Inferior parietal cortex (tissue), 1 donor: ENCODE results near the gene TMBIM6.
"Not testable (repeated sequence)": the region's sequence is repeated elsewhere in the genome, so short reads cannot be mapped to it uniquely, and the experiment has no call there.

Source experiments
- DNase-seq: peaks from one replicate; pipeline ENCODE4 v3.0.0-alpha.2; 2016; ENCODE audit errors: extremely low spot score

Gene TMBIM6

DNA sequence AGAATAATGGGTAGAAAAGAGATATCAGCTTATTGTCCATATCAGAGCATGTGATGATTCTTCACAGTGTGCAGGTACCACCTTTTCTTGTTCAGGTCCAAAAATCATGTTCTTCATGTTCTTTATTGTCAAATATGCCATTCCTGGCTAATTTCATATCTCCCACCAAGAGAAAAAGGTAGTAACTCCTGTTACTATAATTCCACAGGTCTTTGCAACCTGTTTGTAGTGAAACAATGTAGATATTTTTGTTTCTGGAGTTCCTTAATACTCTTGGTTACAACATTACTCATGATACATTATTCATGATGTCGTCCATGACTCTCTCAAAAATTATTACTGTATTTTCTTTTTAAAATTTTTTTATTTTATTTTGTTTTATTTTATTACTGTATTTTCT lies 11.3 kb upstream of the TMBIM6 start:
- DNase-seq: no peak

DNA sequence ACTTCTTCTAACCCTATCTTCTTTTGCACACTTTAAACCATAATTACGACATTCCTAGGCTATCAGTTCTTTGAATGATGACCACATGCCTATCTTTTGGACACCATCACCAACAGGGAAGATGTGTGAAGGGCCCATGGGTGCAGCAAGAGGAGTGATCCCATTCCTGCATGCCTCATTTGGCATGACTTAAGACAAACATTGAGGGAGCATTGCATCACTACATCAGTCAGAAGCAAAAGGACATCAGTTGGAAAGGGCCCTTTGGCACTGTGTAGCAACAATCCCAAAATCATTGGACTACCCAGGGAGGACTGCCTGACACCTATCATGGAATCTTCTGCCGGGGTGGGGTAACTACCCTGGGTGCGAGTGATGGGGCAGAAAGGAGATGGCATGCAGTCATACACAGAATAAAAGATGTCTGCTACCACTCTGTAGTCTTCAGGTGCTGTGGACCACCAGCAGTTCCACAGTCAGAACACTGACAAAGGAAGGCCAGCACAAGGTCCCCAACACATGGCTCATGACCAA lies 10.7 kb upstream of the TMBIM6 start:
- no peak for DNase-seq

DNA sequence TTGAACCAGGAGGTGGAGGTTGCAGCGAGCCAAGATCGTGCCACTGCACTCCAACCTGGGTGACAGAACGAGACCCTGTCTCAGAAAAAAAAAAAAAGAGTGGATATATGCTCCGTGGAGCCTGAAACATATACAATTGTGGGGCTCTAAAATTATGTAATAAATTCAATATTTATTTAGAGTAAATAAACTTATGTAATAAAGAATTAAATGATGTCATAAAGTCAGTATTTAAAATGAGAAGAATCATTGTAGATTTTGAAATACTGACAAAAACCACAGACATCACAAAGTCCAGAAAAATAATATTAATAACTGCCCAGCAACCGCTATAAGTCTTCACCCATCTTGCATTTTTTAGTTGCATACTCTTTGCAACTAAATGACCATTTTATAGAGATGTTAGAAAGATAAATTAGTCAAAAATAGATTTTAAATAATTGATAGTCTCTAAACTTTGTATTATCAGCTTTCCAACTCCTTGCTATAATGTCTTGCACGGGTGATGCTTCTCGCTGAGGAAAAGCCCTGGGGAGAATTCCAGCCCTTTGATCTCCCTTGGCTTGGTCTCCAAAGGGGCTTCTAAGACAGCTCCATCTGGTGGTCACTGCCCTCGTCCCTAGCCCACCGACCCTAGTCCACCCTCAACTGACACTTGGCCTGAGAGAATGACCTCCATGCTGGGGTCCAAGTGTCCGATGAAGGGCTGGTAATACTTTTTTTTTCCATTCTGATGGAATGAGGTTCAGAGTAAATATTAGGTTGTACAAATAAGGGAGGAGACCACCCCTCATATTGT lies 7.9 kb upstream of the TMBIM6 start:
- DNase-seq: no peak

DNA sequence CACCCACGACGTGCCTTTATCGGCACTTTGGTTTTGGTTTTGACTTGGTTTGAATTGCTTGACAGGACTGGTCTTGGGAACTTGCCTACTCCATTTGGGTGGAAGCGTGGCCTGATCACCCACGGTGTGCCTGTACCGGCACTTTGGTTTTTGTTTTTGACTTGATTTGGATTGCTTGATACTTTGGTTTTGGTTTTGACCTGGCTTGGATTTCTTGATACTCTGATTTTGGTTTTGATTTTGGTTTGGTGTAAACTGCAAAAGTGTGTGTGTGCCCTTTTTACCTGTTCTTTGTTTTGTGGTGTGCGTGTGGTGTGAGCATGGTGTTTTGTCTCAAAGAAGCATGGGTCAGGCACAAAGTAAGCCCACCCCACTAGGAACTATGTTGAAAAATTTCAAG lies 6.5 kb upstream of the TMBIM6 start:
- DNase-seq: not testable (repeated sequence)

DNA sequence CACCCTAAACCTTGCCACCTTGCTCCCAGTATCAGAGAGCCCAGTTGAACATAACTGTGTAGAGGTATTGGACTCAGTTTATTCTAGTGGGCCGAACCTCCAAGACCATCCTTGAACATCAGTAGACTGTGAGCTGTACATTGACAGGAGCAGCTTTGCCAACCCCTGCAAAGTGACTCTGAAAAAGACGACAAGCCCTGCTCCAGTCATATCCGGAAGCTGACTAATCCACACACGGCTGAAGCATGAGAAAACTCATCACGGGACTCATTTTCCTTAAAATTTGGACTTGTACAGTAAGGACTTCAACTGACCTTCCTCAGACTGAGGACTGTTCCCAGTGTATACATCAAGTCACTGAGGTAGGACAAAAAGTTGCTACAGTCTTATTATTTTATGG lies 2.6 kb upstream of the TMBIM6 start:
- DNase-seq: not testable (repeated sequence)

DNA sequence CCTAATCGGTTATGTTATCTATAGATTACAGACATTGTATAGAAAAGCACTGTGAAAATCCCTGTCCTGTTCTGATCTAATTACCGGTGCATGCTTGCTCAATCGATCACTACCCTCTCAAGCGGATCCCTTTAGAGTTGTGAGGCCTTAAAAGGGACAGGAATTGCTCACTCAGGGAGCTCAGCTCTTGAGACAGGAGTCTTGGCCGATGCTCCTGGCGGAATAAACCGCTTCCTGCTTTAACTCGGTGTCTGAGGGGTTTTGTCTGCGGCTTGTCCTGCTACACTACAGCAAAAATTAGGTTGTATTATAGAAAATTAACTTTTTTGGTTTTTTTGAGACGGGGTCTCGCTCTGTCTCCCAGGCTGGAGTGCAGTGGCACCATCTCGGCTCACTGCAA lies 1.1 kb upstream of the TMBIM6 start:
- not testable (repeated sequence) for DNase-seq

DNA sequence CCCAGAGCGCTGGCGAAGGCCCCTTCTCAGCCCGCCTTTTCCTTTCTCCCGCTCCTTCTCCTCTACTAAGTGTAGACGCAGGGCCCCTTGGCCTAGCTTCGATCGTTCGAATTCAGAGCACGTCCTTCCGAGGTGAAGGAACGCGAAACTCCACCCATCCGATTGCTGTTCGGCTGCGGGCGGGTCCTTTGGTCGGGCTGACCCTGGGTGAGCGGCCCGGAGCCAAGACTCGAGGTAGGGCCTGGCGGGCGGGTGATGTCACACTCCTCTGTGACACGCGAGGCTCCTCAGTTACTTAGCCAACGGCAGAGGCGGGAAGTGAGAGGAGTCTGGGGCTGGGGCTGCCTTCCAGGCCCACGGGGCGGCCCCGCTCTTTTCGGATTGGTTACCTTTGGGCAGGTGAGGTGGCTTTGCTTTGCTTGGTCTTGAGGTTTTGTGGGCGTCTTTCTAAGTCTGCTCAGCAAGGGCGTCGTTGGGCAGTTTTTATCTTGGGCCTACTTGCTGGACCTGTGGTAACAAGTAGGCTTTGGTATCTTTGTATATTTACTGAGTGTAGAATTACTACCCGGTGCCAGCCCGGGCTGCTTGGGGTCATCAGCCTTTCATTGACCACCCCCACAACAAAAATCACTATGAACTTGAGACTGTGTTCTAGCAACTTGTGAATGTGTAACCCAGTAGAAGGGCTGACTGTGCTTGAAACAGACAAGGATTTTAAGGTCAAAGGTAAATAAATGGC lies 694 bp downstream of the TMBIM6 start:
- no peak for DNase-seq

DNA sequence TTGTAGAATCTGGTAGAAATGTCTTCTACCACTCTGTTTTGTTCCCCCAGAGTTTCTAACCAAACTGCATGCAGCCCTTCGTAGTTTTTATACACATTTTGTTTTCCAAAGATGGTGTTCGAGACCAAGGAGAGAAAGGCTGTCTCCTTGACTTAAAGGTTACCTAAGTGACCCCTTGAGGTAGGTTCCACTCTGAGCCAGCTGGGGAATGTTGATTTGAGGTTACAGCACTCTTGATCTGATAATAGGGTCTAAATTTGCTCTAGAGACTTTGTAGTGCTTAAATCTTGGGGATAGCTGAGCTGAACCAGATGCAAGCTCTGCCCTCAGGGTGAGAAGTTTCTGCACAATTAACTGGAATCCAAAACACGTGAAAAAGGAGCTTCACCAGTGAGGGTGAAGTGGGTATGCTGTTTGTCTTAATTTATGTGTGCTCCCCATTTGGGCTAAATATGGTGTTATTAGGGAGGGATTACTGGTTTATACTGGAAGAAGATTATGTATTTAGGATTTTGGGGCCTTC lies 3.1 kb downstream of the TMBIM6 start:
- no peak for DNase-seq

DNA sequence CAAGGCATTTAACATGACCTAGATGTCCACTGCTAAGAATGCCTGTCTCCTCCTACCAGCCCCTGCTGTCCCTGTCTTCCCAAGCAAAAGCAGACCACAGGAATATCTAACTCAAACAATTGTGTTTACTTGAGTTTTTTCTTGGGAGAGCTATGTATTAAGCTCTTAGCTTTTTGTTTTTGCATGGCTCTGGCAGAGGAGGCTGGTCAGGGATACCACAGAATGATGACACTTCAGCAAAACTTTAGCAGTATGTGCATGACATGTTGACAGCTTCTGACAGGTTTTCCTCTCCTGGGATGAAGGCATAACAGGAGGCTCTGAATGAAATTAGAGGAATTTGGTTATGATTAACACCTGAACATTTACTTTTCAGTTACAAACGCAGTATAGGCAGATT lies 6.9 kb downstream of the TMBIM6 start:
- DNase-seq: no peak

DNA sequence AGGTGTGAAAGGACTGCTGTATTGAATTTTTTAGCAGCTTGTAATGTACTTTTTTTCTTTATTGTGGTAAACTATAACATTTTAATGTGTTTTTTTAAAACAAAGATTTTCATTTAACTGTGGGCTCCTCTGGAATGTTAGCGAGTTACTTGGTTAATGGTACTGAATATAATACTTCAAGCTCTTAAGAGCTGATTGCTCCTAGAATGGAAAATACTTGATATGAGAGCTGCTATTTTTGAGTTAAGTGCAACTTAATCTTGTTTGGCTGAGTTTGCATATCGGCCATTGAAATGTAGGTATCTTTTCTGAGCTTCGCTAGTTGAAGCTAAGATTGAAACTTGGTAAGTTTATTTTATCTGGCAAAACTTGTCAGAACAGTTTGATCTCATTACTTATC lies 7.4 kb downstream of the TMBIM6 start:
- no peak for DNase-seq

DNA sequence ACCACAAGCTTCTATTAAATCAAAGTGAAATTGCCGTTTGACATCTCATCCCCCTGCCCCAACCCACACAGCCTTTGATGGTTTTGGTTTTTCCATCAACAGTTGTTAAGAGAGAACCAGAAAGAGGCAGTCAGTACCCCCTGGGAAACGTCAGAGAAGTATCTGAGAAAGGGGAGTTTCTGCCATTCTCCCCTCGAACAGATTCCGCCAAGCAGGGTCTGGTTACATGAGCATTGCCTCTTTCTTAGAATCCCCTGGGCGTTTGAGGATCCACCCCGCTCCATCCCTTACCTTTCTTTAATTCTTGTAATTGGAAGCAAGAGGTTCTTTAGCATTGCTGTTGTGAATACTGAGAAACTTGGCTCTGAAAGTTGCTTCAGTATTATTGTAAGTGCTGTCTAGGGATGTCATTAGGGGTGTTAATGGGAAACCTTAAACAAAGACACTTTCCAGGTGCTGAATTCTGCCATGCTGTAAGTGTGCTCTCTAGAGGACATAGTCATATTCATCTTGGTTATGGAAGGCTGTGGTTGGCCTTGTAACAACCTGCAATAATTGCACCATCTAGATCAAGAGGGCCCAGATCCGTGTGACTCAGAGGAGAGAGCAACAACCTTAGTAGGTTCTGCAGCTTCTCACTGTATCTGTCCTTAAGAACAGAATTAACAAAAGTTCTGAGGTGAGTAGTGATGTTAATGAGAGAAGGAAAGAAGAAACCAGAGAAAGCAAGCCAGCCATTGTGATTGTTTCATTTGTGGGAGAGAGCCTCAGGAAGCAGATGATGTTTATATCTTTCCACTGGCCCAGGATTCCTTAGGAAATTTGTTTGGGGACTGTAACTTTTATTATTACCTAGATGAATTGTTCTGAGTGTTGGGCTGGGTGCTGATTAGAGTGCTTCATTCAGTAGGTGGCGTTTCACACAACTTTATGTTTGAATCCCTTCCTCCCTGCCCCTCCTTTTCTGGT lies 9.0 kb downstream of the TMBIM6 start:
- DNase-seq: no peak

DNA sequence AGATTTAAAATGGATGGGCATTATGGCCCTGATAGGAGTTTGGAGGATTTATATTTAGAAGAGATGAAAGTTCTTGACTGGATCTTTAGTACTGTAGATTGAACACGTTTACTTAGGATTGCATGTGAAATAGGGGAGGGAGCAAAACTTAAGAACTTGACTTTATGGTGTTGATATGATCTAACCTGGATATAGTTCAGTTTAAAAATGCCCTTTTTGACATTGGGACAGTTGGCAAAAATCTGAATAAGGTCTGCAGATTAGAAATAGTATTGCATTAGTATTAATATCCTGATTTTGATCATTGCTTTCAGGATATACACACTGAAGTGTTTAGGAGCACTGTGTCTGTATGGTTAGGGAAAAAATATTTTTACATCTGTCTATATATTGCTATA lies 9.6 kb downstream of the TMBIM6 start:
- no peak for DNase-seq

DNA sequence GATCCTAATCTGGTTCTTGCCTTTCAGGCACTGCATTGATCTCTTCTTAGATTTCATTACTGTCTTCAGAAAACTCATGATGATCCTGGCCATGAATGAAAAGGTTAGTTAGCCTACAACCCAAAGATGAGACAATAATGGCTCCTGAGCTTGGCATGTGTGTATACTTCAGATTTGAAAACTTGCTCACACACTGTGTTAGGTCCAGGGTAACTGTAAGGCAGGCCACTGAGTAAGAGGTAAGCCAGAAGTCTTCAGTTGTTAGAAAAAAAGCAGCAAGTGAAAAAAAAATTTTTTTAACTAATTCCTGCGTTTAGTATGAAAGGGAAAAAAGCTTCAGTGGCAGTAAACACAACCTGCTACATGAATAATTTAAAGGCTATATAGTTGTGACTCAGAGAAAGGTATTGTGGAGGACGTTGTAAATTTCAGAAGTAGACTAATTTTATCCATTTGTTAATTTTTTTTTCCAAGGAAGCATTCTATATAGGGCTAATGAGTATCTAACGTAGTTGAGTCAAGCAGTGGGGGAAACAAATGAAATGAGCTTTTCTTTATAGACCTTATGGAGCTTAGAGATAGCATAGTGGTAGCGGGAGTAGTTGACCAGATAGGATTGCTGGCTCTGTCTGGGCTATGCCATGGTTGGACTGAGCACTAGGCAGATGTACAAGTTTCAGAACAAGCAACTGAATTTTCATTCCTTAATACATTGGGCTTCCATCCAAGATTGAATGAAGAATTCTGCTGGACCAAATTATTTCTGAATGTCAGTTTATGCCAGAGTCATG lies 20.5 kb downstream of the TMBIM6 start:
- DNase-seq: no peak

DNA sequence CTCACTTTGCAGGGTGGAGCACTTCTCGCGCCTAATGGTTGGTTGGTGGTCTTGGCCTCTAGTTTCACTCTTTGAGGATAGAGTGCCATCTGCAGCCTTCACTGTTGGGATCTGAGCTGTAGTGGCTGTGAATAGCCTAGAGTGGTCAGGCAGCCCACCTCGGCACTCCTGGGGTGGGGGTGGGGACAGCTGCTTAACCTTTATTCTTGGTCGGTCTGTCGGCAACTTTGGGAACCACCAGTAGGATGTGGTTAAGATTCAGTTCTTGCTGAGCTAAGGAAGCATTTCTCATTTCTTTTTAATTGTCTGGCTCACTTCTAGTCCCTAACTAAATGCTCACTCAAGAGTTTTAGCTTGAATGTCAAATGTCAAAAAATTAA lies 21.1 kb downstream of the TMBIM6 start:
- DNase-seq: no peak

DNA sequence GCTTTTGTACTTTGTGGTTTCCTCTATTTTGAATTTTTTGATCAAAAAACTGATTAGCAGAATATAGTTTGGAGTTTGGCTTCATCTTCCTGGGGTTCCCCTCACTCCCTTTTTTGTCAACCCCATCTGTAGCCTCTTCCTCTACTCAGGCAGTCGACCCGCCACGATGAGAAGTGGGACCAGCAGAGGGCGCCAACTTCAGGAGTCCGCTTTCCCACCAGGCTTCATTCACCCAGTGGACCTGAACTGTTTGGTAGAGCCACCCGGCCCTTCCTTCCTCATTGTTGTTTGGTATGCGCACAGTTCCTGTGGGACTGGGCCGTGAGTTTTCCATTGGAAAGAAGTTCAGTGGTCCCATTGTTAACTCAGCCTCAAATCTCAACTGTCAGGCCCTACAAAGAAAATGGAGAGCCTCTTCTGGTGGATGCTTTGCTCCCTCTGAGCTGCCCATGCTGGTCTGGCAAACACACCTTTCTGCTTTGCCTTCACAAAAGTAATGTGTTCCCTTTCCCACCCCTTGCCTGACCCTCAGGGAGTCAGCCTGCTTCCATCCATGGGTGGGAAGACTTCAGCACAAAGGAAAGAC lies 21.7 kb downstream of the TMBIM6 start:
- DNase-seq: peak; percentile 62

DNA sequence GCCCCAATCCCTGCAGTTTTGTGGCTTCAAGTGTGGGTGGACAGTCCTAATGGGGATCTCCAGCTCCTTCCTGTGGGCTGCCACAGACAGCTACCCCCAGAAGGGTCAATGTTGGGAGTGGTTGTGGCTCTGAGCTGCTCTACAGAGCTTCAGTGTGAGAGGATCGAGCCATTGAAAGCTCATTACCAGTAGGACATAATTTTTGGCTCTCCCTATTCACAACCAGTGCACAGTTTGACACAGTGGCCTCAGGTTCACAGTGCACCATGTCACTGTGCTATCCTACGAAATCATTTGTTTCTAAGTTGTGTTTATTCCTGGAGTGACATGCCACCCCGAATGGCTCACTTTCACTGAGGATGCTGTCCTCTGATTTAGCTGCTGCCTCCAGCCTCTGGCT lies 22.8 kb downstream of the TMBIM6 start:
- DNase-seq: no peak

DNA sequence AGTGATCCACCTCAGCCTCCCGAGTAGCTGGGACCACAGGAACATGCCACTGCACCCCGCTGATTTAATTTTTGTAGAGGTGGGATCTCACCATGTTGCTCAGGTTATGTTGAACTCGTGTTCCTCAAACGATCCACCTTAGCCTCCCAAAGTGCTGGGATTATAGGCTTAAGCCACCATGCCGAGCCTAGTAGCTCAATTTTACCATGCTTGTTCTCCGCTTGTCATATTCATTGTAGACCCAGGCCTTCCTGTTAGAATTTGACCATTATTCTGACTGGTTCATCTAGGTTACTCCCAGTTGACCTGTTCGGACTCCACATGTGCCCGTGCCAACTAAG lies 24.7 kb downstream of the TMBIM6 start:
- DNase-seq: no peak

DNA sequence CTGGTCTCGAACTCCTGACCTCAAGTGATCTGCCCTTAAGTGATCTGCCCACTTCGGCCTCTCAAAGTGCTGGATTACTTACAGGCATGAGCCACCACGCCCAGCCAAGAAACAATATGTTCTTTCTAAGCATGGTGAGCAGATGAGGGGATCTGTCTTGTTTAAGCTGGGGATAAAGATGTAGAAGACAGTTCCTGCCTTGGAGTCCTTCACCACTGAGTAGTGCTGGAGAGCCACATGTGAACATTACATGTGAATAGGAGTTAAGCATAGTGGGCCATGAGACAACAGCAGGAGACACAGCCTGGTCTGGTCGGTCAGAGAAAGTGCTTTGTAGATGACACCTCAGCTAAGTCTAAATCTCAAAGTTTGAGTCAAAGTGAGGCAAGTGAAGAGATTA lies 26.0 kb downstream of the TMBIM6 start:
- DNase-seq: no peak

DNA sequence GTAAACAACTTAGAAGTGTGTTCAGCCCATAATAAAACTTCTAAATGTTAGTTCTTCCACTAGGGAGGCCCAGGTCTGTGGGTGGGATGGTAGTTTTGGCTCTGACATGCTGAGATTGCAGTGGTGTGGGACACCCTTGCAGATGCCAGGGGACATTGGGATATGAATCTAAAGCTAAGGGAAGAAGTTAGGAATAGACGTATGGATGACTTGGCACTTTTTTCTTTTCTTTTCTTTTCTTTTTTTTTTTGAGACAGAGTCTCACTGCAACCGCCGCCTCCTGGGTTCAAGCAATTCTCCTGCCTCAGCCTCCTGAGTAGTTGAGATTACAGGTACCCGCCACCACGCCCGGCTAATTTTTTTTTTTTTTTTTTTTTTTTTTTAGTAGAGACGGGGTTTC lies 31.7 kb downstream of the TMBIM6 start:
- DNase-seq: not testable (repeated sequence)

DNA sequence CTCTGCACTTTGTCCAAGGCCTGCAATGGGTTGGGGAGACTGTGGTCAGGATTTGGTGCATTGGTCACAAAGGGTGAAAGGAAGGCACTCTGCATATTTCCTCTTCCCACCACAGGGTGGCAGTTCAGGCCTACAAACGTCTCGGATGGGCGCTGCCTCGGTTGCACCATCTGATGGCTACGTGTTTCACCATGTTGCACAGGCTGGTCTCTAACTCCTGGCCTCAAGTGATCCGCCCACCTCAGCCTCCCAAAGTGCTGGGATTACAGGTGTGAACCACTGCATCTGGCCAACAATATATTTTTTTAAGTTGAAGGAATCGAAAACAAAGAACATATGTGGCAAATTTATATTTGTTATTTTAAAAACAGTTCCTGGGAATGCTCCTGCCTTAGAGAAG lies 35.1 kb downstream of the TMBIM6 start:
- peak; percentile 86 for DNase-seq

DNA sequence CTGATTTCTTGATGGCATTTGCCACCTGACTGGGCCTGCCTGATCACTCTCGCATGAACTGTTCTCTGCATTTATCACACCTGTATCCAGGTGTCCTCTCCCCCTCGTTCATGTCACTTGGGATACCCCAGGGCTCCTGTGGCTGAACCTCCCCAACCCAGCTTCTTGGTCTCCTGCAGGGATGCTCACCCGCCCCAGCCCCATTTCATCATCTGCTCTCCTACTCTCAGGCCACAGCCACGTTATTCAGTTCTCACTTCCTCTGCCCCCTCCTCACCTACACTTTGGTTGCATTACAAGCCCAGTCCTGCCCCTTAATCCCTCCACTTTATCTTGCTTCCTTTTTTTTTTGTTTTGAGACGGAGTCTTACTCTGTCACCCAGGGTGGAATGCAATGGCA lies 35.5 kb downstream of the TMBIM6 start:
- no peak for DNase-seq
